ENCODE results near the gene PAXIP1. TPM values are rescaled to one million over a fixed set of nuclear protein-coding genes. Genes with fewer than 3 reads are reported as not detected.
A peak's percentile ranks its signal among the peaks of the same experiment; 100 is the strongest.

PAXIP1 gene
- total and polyA plus RNA-seq, 7 experiments from 2014 or later, result 1.1 to 29.7 (median 9.4) TPM

GRCh38 chr7:154910977-154911376, 91.9 kb downstream of the PAXIP1 start:
- H3K36me3 ChIP-seq (ENCODE audit: control insufficient read depth in 2 of 3, insufficient read depth in 3 of 3, low read length in 3 of 3), result no peaks in the 10 kb centered on the region
- H3K4me3 Mint-ChIP-seq, result no peak overlapping the region
- peaks cover 4 to 25% (median 14%) of the 10 kb centered on the region in 5 donors for H3K27me3 Mint-ChIP-seq
- no peak overlapping the region for H3K27ac ChIP-seq (ENCODE audit: low read depth, low read length)
- DNase-seq (no peak), ATAC-seq (no peak)
- CTCF ChIA-PET, result interaction anchor here (0.7 to 4.0 kb wide), 3 partner anchors 13 to 22 kb away, joined by 3 to 20 read pairs (median 5); no protein-coding TSS in a partner anchor
- H3K27me3 ChIP-seq (ENCODE audit: control insufficient read depth in 2 of 2, insufficient read depth in 2 of 2, low read length in 2 of 2), result no peaks in the 10 kb centered on the region
- peaks cover 3 to 8% (median 5%) of the 10 kb centered on the region in 7 donors for H3K4me1 Mint-ChIP-seq
- no peaks in the 10 kb centered on the region for H3K4me1 ChIP-seq (ENCODE audit: control insufficient read depth in 2 of 2, insufficient read depth in 2 of 2, low read length in 2 of 2)
- H3K36me3 Mint-ChIP-seq, result peaks cover 0 to 5% (median 0%) of the 10 kb centered on the region in 5 donors
- intact Hi-C loops (cut with micrococcal nuclease), result loop anchor here (5.0 kb wide), 2 partner anchors 386 to 826 kb away; partner anchors contain the start of gene INSIG1 (in 1 of the 2)
- no peak overlapping the region for H3K27ac Mint-ChIP-seq
- POLR2A ChIA-PET, result no interaction called here
- H3K9me3 Mint-ChIP-seq, result peaks cover 0 to 9% (median 4%) of the 10 kb centered on the region in 11 donors
- H3K4me3 ChIP-seq (ENCODE audit: low read length), result no peak overlapping the region
- no peaks in the 10 kb centered on the region for H3K9me3 ChIP-seq (ENCODE audit: control insufficient read depth in 2 of 3, low read length in 3 of 3)

- Mint-ChIP-seq H3K4me1 (peaks cover 3 to 8% (median 4%) of the 10 kb centered on the region in 7 donors), H3K36me3 (peaks cover 0 to 5% (median 0%) of the 10 kb centered on the region in 5 donors), H3K4me3 (no peak overlapping the region), H3K9me3 (peaks cover 0 to 9% (median 4%) of the 10 kb centered on the region in 11 donors), H3K27ac (no peak overlapping the region), H3K27me3 (peaks cover 4 to 27% (median 14%) of the 10 kb centered on the region in 5 donors)
- ChIA-PET CTCF (no interaction called here), POLR2A (no interaction called here)
- no peak for ATAC-seq
- intact Hi-C loops (cut with micrococcal nuclease), result loop anchor here (5.0 kb wide), 2 partner anchors 387 to 827 kb away; partner anchors contain the start of gene INSIG1 (in 1 of the 2)
- Histone ChIP-seq H3K36me3 (ENCODE audit: control insufficient read depth in 2 of 3, insufficient read depth in 3 of 3, low read length in 3 of 3) (no peaks in the 10 kb centered on the region), H3K9me3 (ENCODE audit: control insufficient read depth in 2 of 3, low read length in 3 of 3) (no peaks in the 10 kb centered on the region), H3K27ac (ENCODE audit: low read depth, low read length) (no peak overlapping the region), H3K4me1 (ENCODE audit: control insufficient read depth in 2 of 2, insufficient read depth in 2 of 2, low read length in 2 of 2) (no peaks in the 10 kb centered on the region), H3K27me3 (ENCODE audit: control insufficient read depth in 2 of 2, insufficient read depth in 2 of 2, low read length in 2 of 2) (no peaks in the 10 kb centered on the region), H3K4me3 (ENCODE audit: low read length) (no peak overlapping the region)
- no peak for DNase-seq
These were observed 92.8 kb downstream of the PAXIP1 start for GRCh38 chr7:154910125-154910524.

GRCh38 chr7:154909241-154910105, 93.5 kb downstream of the PAXIP1 start:
- ChIA-PET POLR2A (no interaction called here), CTCF (no interaction called here)
- Mint-ChIP-seq H3K9me3 (peaks cover 0 to 9% (median 4%) of the 10 kb centered on the region in 11 donors), H3K4me3 (no peak overlapping the region), H3K36me3 (peaks cover 0 to 5% (median 0%) of the 10 kb centered on the region in 5 donors), H3K27ac (no peak overlapping the region), H3K4me1 (peaks cover 2 to 8% (median 4%) of the 10 kb centered on the region in 7 donors), H3K27me3 (peaks cover 4 to 23% (median 14%) of the 10 kb centered on the region in 5 donors)
- intact Hi-C loops (cut with micrococcal nuclease), result loop anchor here (5.0 kb wide), 2 partner anchors 388 to 828 kb away; partner anchors contain the start of gene INSIG1 (in 1 of the 2)
- H3K4me3 ChIP-seq (ENCODE audit: low read length), result no peak overlapping the region
- H3K27me3 ChIP-seq (ENCODE audit: control insufficient read depth in 2 of 2, insufficient read depth in 2 of 2, low read length in 2 of 2), result no peaks in the 10 kb centered on the region
- no peaks in the 10 kb centered on the region for H3K36me3 ChIP-seq (ENCODE audit: control insufficient read depth in 2 of 3, insufficient read depth in 3 of 3, low read length in 3 of 3)
- H3K4me1 ChIP-seq (ENCODE audit: control insufficient read depth in 2 of 2, insufficient read depth in 2 of 2, low read length in 2 of 2), result no peaks in the 10 kb centered on the region
- no peak overlapping the region for H3K27ac ChIP-seq (ENCODE audit: low read depth, low read length)
- ATAC-seq (no peak), DNase-seq (no peak)
- H3K9me3 ChIP-seq (ENCODE audit: control insufficient read depth in 2 of 3, low read length in 3 of 3), result no peaks in the 10 kb centered on the region

- ChIA-PET CTCF (no interaction called here), POLR2A (no interaction called here)
- no peak overlapping the region for H3K27ac ChIP-seq (ENCODE audit: low read depth, low read length)
- ATAC-seq, result no peak
- peaks cover 0 to 9% (median 4%) of the 10 kb centered on the region in 11 donors for H3K9me3 Mint-ChIP-seq
- H3K4me3 ChIP-seq (ENCODE audit: low read length), result no peak overlapping the region
- H3K4me3 Mint-ChIP-seq, result peak overlapping the region in 5 of 10 donors; percentile 5 to 58 (median 28)
- no peaks in the 10 kb centered on the region for H3K4me1 ChIP-seq (ENCODE audit: control insufficient read depth in 2 of 2, insufficient read depth in 2 of 2, low read length in 2 of 2)
- H3K27ac Mint-ChIP-seq, result peak overlapping the region in 4 of 9 donors; percentile 24 to 87 (median 42)
- no peaks in the 10 kb centered on the region for H3K9me3 ChIP-seq (ENCODE audit: control insufficient read depth in 2 of 3, low read length in 3 of 3)
- H3K27me3 ChIP-seq (ENCODE audit: control insufficient read depth in 2 of 2, insufficient read depth in 2 of 2, low read length in 2 of 2), result no peaks in the 10 kb centered on the region
- intact Hi-C loops (cut with micrococcal nuclease), result no loop called here
- peaks cover 0 to 5% (median 0%) of the 10 kb centered on the region in 5 donors for H3K36me3 Mint-ChIP-seq
- H3K36me3 ChIP-seq (ENCODE audit: control insufficient read depth in 2 of 3, insufficient read depth in 3 of 3, low read length in 3 of 3), result no peaks in the 10 kb centered on the region
- peaks cover 0 to 4% (median 0%) of the 10 kb centered on the region in 7 donors for H3K4me1 Mint-ChIP-seq
- no peak for DNase-seq
- H3K27me3 Mint-ChIP-seq, result peaks cover 0 to 18% (median 10%) of the 10 kb centered on the region in 5 donors
These were observed 95.0 kb downstream of the PAXIP1 start for GRCh38 chr7:154907651-154908620.

GRCh38 chr7:154906736-154907355, 96.1 kb downstream of the PAXIP1 start:
- H3K36me3 ChIP-seq (ENCODE audit: control insufficient read depth in 2 of 3, insufficient read depth in 3 of 3, low read length in 3 of 3), result no peaks in the 10 kb centered on the region
- H3K9me3 ChIP-seq (ENCODE audit: control insufficient read depth in 2 of 3, low read length in 3 of 3), result no peaks in the 10 kb centered on the region
- no peak overlapping the region for H3K4me3 ChIP-seq (ENCODE audit: low read length)
- H3K27me3 ChIP-seq (ENCODE audit: control insufficient read depth in 2 of 2, insufficient read depth in 2 of 2, low read length in 2 of 2), result no peaks in the 10 kb centered on the region
- CTCF ChIA-PET, result no interaction called here
- H3K4me1 ChIP-seq (ENCODE audit: control insufficient read depth in 2 of 2, insufficient read depth in 2 of 2, low read length in 2 of 2), result no peaks in the 10 kb centered on the region
- peaks cover 0 to 18% (median 10%) of the 10 kb centered on the region in 5 donors for H3K27me3 Mint-ChIP-seq
- ATAC-seq, result no peak
- no peak for DNase-seq
- H3K4me3 Mint-ChIP-seq, result no peak overlapping the region
- intact Hi-C loops (cut with micrococcal nuclease), result no loop called here
- H3K4me1 Mint-ChIP-seq, result peaks cover 0 to 4% (median 0%) of the 10 kb centered on the region in 7 donors
- POLR2A ChIA-PET, result no interaction called here
- H3K27ac ChIP-seq (ENCODE audit: low read depth, low read length), result no peak overlapping the region
- H3K27ac Mint-ChIP-seq, result no peak overlapping the region
- H3K9me3 Mint-ChIP-seq, result peaks cover 0 to 9% (median 4%) of the 10 kb centered on the region in 11 donors
- H3K36me3 Mint-ChIP-seq, result peaks cover 0 to 5% (median 0%) of the 10 kb centered on the region in 5 donors

- Histone ChIP-seq H3K4me3 (ENCODE audit: low read length) (no peak overlapping the region), H3K36me3 (ENCODE audit: control insufficient read depth in 2 of 3, insufficient read depth in 3 of 3, low read length in 3 of 3) (no peaks in the 10 kb centered on the region), H3K27ac (ENCODE audit: low read depth, low read length) (no peak overlapping the region), H3K9me3 (ENCODE audit: control insufficient read depth in 2 of 3, low read length in 3 of 3) (no peaks in the 10 kb centered on the region), H3K4me1 (ENCODE audit: control insufficient read depth in 2 of 2, insufficient read depth in 2 of 2, low read length in 2 of 2) (no peaks in the 10 kb centered on the region), H3K27me3 (ENCODE audit: control insufficient read depth in 2 of 2, insufficient read depth in 2 of 2, low read length in 2 of 2) (no peaks in the 10 kb centered on the region)
- Mint-ChIP-seq H3K4me1 (peaks cover 0 to 4% (median 0%) of the 10 kb centered on the region in 7 donors), H3K36me3 (peaks cover 0 to 1% (median 0%) of the 10 kb centered on the region in 5 donors), H3K4me3 (no peak overlapping the region), H3K27me3 (peaks cover 0 to 18% (median 10%) of the 10 kb centered on the region in 5 donors), H3K27ac (no peak overlapping the region), H3K9me3 (peaks cover 0 to 7% (median 2%) of the 10 kb centered on the region in 11 donors)
- intact Hi-C loops (cut with micrococcal nuclease), result no loop called here
- no peak for ATAC-seq
- ChIA-PET POLR2A (no interaction called here), CTCF (no interaction called here)
- DNase-seq, result no peak
These were observed 96.7 kb downstream of the PAXIP1 start for GRCh38 chr7:154906201-154906600.
